Measurements from ENCODE around the gene CPXM2.

Gene CPXM2

DNA sequence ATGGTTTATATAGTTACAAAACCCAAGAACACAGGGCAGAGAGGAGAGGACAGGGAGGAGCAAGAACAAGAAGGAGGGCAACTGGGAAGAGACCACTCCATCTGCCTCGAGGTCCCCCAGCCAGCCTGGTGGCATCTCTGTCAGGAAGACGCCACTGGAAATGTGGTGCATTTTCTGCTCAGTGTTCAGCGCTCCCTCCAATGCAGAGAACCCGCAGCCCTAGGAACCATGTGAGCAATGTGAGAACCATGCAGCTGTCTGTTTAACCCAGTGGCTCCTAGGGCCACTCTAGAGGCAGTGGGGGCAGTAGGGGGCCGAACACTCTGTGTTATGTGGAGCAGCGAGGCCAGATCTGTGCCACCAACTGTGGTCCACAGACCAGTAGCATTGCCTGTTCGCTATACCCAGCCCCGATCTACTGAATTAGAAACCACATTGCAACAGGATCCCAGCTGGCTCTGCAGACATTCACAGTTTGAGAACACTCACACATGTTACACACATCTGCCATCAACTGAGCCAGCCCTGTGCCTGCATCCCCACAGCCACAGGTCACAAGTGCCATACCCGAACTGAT is 110.2 kb downstream of the CPXM2 start:
- TF ChIP-seq ZFX (IDR thresholded peaks at IDR 0.05) (no peak), CTCF (conservative IDR thresholded peaks at IDR 0.05) (no peak)
- H3K27ac ChIP-seq = no peak overlapping the region

GRCh38 chr10:123778719-123779517 is 112.7 kb downstream of the CPXM2 start:
- TF ChIP-seq ZFX (IDR thresholded peaks at IDR 0.05) = no peak
- TF ChIP-seq CTCF (conservative IDR thresholded peaks at IDR 0.05) = no peak
- no peak overlapping the region for H3K27ac ChIP-seq

- H3K27ac ChIP-seq = no peak overlapping the region
- TF ChIP-seq CTCF (conservative IDR thresholded peaks at IDR 0.05) = no peak
- no peak for TF ChIP-seq ZFX (IDR thresholded peaks at IDR 0.05)
Observed at GRCh38 chr10:123777881-123778280, 113.7 kb downstream of the CPXM2 start.

GRCh38 chr10:123774132-123774742 is 117.4 kb downstream of the CPXM2 start:
- no peak overlapping the region for H3K27ac ChIP-seq
- TF ChIP-seq ZFX (IDR thresholded peaks at IDR 0.05) (no peak), CTCF (conservative IDR thresholded peaks at IDR 0.05) (no peak)

GRCh38 chr10:123772645-123773508 is 118.7 kb downstream of the CPXM2 start:
- H3K27ac ChIP-seq = no peak overlapping the region
- no peak for TF ChIP-seq CTCF (conservative IDR thresholded peaks at IDR 0.05)
- TF ChIP-seq ZFX (IDR thresholded peaks at IDR 0.05) = no peak

- TF ChIP-seq CTCF (conservative IDR thresholded peaks at IDR 0.05) (no peak), ZFX (IDR thresholded peaks at IDR 0.05) (no peak)
- H3K27ac ChIP-seq = no peak overlapping the region
Observed at GRCh38 chr10:123771877-123772644, 119.5 kb downstream of the CPXM2 start.
